Mesenchymal stem cell (in vitro differentiated cells and primary cell): ENCODE data around the gene NEK5.

ENCODE experiments used
- DNase-seq: peaks from one replicate; pipeline ENCODE4 v3.0.0-alpha.2; 2013
- H2AFZ ChIP-seq: one replicate; pipeline ENCODE4 v1.6.1; 2013; ENCODE audit warnings: low read depth, mild to moderate bottlenecking, control low read depth, inconsistent platforms, low read length, moderate library complexity
- H2AK5ac ChIP-seq: 2 replicates; pipeline ENCODE4 v1.6.1; 2013; ENCODE audit warnings: low read length, moderate library complexity, mild to moderate bottlenecking, inconsistent platforms; ENCODE audit not compliant: severe bottlenecking
- H2BK120ac ChIP-seq: one replicate; pipeline ENCODE4 v1.6.1; 2013; ENCODE audit warnings: low read depth, mild to moderate bottlenecking, inconsistent platforms, low read length, moderate library complexity
- H2BK12ac ChIP-seq, 2 experiments: one replicate each; pipeline ENCODE4 v1.6.1; 2013; ENCODE audit warnings: inconsistent platforms in 2 of 2, low read length in 2 of 2, mild to moderate bottlenecking in 2 of 2, moderate library complexity in 2 of 2, control low read depth in 1 of 2
- H2BK15ac ChIP-seq: one replicate; pipeline ENCODE4 v1.6.1; 2013; ENCODE audit warnings: mild to moderate bottlenecking, low read depth, inconsistent platforms; ENCODE audit not compliant: poor library complexity, severe bottlenecking
- H2BK5ac ChIP-seq: 2 replicates; pipeline ENCODE4 v1.6.1; 2013; ENCODE audit warnings: low read depth, mild to moderate bottlenecking, low read length, control low read depth, inconsistent platforms; ENCODE audit not compliant: poor library complexity, severe bottlenecking
- H3K14ac ChIP-seq, 2 experiments: one replicate each; pipeline ENCODE4 v1.6.1; 2013; ENCODE audit warnings: inconsistent platforms in 2 of 2, low read length in 2 of 2, control low read depth in 1 of 2, mild to moderate bottlenecking in 1 of 2, moderate library complexity in 1 of 2
- H3K18ac ChIP-seq, 2 experiments: one replicate each; pipeline ENCODE4 v1.6.1; 2013; ENCODE audit warnings: inconsistent platforms in 2 of 2, low read length in 2 of 2, control low read depth in 1 of 2, low read depth in 1 of 2, mild to moderate bottlenecking in 1 of 2
- H3K23ac ChIP-seq, 2 experiments: one replicate each; pipeline ENCODE4 v1.6.1; 2013; ENCODE audit warnings: inconsistent platforms in 2 of 2, low read length in 2 of 2, mild to moderate bottlenecking in 2 of 2, moderate library complexity in 2 of 2, control low read depth in 1 of 2
- H3K27ac ChIP-seq: 2 replicates; pipeline ENCODE4 v1.5.1; 2013; ENCODE audit warnings: mild to moderate bottlenecking, moderate library complexity, low read length, control low read depth, inconsistent platforms; ENCODE audit not compliant: poor library complexity, severe bottlenecking
- H3K27me3 ChIP-seq, 2 experiments: 2 replicates each; pipeline versions ENCODE4 v1.6.1 to v1.7.0; 2013; ENCODE audit warnings: low read length in 2 of 2, mild to moderate bottlenecking in 2 of 2, moderate library complexity in 2 of 2, control low read depth in 1 of 2, inconsistent platforms in 1 of 2; ENCODE audit not compliant: control insufficient read depth in 1 of 2, insufficient read depth in 1 of 2
- H3K36me3 ChIP-seq, 2 experiments: 2 replicates each; pipeline versions ENCODE4 v1.6.1 to v1.7.0; 2013; ENCODE audit warnings: low read length in 2 of 2, control low read depth in 1 of 2, inconsistent platforms in 1 of 2, low read depth in 1 of 2, mild to moderate bottlenecking in 1 of 2; ENCODE audit not compliant: insufficient read depth in 2 of 2, control insufficient read depth in 1 of 2
- H3K4ac ChIP-seq, 2 experiments: one replicate each; pipeline ENCODE4 v1.6.1; 2013; ENCODE audit warnings: inconsistent platforms in 2 of 2, low read length in 2 of 2, mild to moderate bottlenecking in 2 of 2, moderate library complexity in 2 of 2, control low read depth in 1 of 2, low read depth in 1 of 2
- H3K4me1 ChIP-seq: 2 replicates; pipeline ENCODE4 v1.6.1; 2013; ENCODE audit warnings: low read depth, low read length, control low read depth; ENCODE audit not compliant: control insufficient read depth, insufficient read depth
- H3K4me2 ChIP-seq: 2 replicates; pipeline ENCODE4 v1.6.1; 2013; ENCODE audit warnings: low read length, mild to moderate bottlenecking, inconsistent platforms; ENCODE audit not compliant: poor library complexity, severe bottlenecking
- H3K4me3 ChIP-seq, 2 experiments: 2 replicates each; pipeline versions ENCODE4 v1.5.1 to v1.7.0; 2013; ENCODE audit warnings: low read length in 2 of 2, mild to moderate bottlenecking in 2 of 2, control low read depth in 1 of 2, low read depth in 1 of 2; ENCODE audit not compliant: insufficient read depth in 1 of 2
- H3K79me1 ChIP-seq: replicated peaks from 2 replicates; pipeline ENCODE4 v1.6.1; 2013; ENCODE audit warnings: mild to moderate bottlenecking, control low read depth, low read length, inconsistent platforms; ENCODE audit not compliant: poor library complexity, severe bottlenecking
- H3K9ac ChIP-seq: 2 replicates; pipeline ENCODE4 v1.7.0; 2013; ENCODE audit warnings: mild to moderate bottlenecking, low read length, moderate library complexity
- H3K9me3 ChIP-seq: 2 replicates; pipeline ENCODE4 v1.7.0; 2013; ENCODE audit warnings: mild to moderate bottlenecking, low read length; ENCODE audit not compliant: control insufficient read depth
- H4K8ac ChIP-seq: one replicate; pipeline ENCODE4 v1.6.1; 2013; ENCODE audit warnings: inconsistent platforms, mild to moderate bottlenecking, low read length, moderate library complexity
- H4K91ac ChIP-seq: one replicate; pipeline ENCODE4 v1.6.1; 2013; ENCODE audit warnings: mild to moderate bottlenecking, low read length, inconsistent platforms
- WGBS: methylation state at CpG from one replicate; pipeline ENCODE4 v1.1.7; 2013; ENCODE audit warnings: mixed read lengths; 5-methylcytosine and 5-hydroxymethylcytosine counted together

NEK5 gene

DNA sequence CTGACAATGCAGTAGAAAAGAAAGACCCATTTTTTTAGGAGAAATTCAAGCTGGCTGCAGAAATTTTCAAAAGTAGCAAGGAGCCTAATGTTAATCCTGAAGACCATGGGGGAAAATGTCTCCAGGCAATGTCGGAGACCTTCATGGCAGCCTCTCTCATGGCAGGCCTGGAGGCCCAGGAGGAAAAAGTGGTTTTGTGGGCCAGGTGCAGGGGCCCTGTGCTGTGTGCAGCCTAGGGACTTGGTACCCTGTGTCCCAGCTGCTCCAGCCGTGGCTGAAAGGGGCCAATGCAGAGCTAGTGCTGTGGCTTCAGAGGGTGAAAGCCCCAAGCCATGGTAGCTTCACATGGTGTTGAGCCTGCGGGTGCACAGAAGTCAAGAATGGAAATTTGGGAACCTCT is 112.6 kb downstream of the NEK5 start:
- DNase-seq, result no peak
- Histone ChIP-seq H3K4me2 (no peak overlapping the region), H2AFZ (no peak overlapping the region), H3K4me3 (no peak overlapping the region), H3K23ac (no peak overlapping the region), H4K8ac (no peak overlapping the region), H2BK15ac (no peak overlapping the region), H3K18ac (no peak overlapping the region), H3K4me1 (peaks cover under 1% of the 10 kb centered on the region), H3K27me3 (no peaks in the 10 kb centered on the region), H3K14ac (no peak overlapping the region), H2AK5ac (no peak overlapping the region), H2BK5ac (no peak overlapping the region), H3K9me3 (no peaks in the 10 kb centered on the region), H2BK12ac (no peak overlapping the region), H3K36me3 (peaks cover 12 to 30% of the 10 kb centered on the region in 2 experiments), H3K9ac (no peak overlapping the region), H3K4ac (no peak overlapping the region), H2BK120ac (no peak overlapping the region), H3K27ac (no peak overlapping the region), H4K91ac (no peak overlapping the region), H3K79me1 (peaks cover 27% of the 10 kb centered on the region)
- WGBS, result 97% methylated on average over 3 of the region's 3 CpGs

DNA sequence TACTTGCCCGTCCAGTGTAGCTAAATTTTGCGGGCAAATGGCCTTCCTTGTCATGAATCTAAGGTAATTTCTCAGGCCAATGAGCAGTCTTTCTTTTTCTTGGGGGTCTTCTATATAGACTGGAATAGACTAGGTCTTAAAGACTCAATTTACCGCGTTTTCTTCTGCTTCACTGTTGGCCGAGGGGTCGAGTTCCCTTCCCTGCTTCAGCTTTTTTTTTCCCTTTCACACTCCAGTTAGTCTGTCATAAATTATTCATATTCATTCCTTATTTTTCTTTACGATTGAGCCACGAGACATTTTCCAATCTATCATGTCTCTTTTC is 116.4 kb downstream of the NEK5 start:
- peaks cover 4% of the 10 kb centered on the region for H3K4me1 ChIP-seq
- no peak for DNase-seq

DNA sequence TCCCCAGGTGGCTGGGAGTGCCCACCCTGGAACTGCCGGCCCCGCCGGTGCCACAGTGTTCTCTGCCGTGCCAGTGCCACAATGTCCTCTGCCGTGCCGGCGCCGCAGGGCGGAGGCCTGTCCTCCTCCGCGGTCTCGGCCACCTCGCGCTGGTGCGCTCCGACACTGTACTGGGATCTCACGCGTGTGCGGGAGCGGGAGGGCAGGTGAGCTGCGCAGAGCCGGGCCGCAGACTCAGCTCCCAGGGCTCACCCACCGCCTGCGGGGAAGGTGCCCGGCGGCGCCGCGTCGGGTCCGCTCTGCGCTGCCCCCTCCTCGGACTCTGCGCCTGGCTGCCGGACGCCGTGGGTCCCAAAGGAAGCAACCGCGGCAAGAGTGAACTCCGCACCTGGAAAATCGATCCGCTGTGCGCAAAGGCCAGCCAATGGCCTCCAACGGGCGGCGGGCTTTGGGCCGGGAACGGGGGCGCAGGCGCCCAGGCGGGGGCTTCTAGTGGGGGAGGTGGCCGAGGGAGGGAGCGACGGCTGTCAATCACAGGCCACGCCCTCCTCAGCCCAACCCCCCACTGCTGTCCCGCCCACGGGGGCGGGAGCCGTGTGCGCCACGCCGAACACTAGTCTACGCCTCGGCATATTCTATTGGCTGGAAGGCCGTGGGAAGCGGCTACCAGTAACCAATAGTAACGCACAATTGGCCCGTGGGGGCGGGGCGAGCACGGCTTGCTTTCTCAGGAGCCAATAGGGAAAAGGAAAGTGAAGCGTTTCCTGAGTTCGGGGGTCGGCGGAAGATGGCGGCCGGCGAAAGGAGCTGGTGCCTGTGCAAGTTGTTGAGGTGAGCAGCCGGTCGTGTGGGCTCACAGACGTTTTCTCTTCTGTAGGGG is 117.0 kb downstream of the NEK5 start, which contains the start of gene ALG11:
Gene ALG11 (plus strand): TSS at position 767 of the 880 bp plus-strand sequence. CDS start 21 bp downstream, at position 788.
- peak within 1 kb of the TSS; percentile 51 for H2BK120ac ChIP-seq
- DNase-seq, result peak; percentile 99

More for the DNA sequence above, 116.4 kb downstream of the NEK5 start:
- Histone ChIP-seq H3K9ac (peak overlapping the region; percentile 95), H3K18ac (peak overlapping the region; percentile 5 to 13), H2BK15ac (no peak overlapping the region), H2BK5ac (no peak overlapping the region), H3K4me3 (peak overlapping the region; percentile 58 to 97), H3K14ac (no peak overlapping the region), H2BK120ac (peak overlapping the region; percentile 2), H2AFZ (no peak overlapping the region), H3K79me1 (peaks cover 21% of the 10 kb centered on the region), H3K23ac (no peak overlapping the region), H4K91ac (peak overlapping the region; percentile 6), H3K27me3 (peaks cover 5 to 28% of the 10 kb centered on the region in 2 experiments), H4K8ac (no peak overlapping the region), H2BK12ac (no peak overlapping the region), H3K36me3 (peaks cover 2 to 7% of the 10 kb centered on the region in 2 experiments), H3K4me2 (peak overlapping the region; percentile 47), H3K4ac (peak overlapping the region in 1 of 2 experiments; percentile 81), H3K27ac (peak overlapping the region; percentile 4), H2AK5ac (no peak overlapping the region), H3K9me3 (no peaks in the 10 kb centered on the region)
- 1% methylated on average over 8 of the region's 8 CpGs for WGBS

More for the DNA sequence above, 117.0 kb downstream of the NEK5 start, which contains the start of gene ALG11:
- Histone ChIP-seq H3K18ac (peak within 1 kb of the TSS; percentile 58 to 86), H4K8ac (peak within 1 kb of the TSS; percentile 29), H3K4me2 (peak within 1 kb of the TSS; percentile 93), H2BK5ac (no peak within 1 kb of the TSS), H4K91ac (peak within 1 kb of the TSS; percentile 47), H2AK5ac (no peak within 1 kb of the TSS), H2BK15ac (no peak within 1 kb of the TSS), H3K23ac (peak within 1 kb of the TSS in 1 of 2 experiments; percentile 89), H3K14ac (peak within 1 kb of the TSS in 1 of 2 experiments; percentile 78), H3K9me3 (no peaks in the 10 kb centered on the region), H3K27ac (peak within 1 kb of the TSS; percentile 4), H3K27me3 (peaks cover 8 to 28% of the 10 kb centered on the region in 2 experiments), H3K36me3 (peaks cover 0 to 7% of the 10 kb centered on the region in 2 experiments), H3K9ac (peak within 1 kb of the TSS; percentile 95), H2BK12ac (peak within 1 kb of the TSS in 1 of 2 experiments; percentile 2), H3K79me1 (peaks cover 23% of the 10 kb centered on the region), H3K4me1 (peaks cover 4% of the 10 kb centered on the region), H3K4me3 (peak within 1 kb of the TSS; percentile 86 to 97), H2AFZ (peak within 1 kb of the TSS; percentile 21), H3K4ac (peak within 1 kb of the TSS in 1 of 2 experiments; percentile 81)
- under 1% methylated on average over 71 of the region's 82 CpGs for WGBS
